GM12892 (cell line): ENCODE results near the gene GAL.

Source experiments
- DNase-seq: peaks from one replicate; pipeline ENCODE4 v3.0.0; 2011; ENCODE audit not compliant: insufficient read length
- FAIRE-seq: peaks from 2 replicates; lab custom pipeline; 2011; peaks lifted over from hg19 to GRCh38; lab: Jason Lieb, UNC
- POLR2A ChIP-seq: IDR thresholded peaks from 2 replicates; pipeline ENCODE4 v1.6.1; 2011; ENCODE audit warnings: low read depth, low read length, control low read depth
- POLR2AphosphoS5 ChIP-seq: IDR thresholded peaks from 2 replicates; pipeline ENCODE4 v1.6.1; 2011; ENCODE audit warnings: low read depth, low read length, control low read depth
- TAF1 ChIP-seq: IDR thresholded peaks from 2 replicates; pipeline ENCODE4 v1.6.1; 2011; ENCODE audit warnings: low read depth, mild to moderate bottlenecking, control low read depth, low read length, borderline replicate concordance

Gene GAL

GRCh38 chr11:68707527-68707926 is 23.2 kb downstream of the GAL start:
- no peak for FAIRE-seq

GRCh38 chr11:68709062-68709461 is 24.7 kb downstream of the GAL start:
- TF ChIP-seq POLR2AphosphoS5 (no peak), TAF1 (no peak), POLR2A (no peak)
- no peak for FAIRE-seq
- DNase-seq = no peak

More at GRCh38 chr11:68707527-68707926, 23.2 kb downstream of the GAL start:
- TF ChIP-seq TAF1 (no peak), POLR2AphosphoS5 (no peak), POLR2A (no peak)
- no peak for DNase-seq

- DNase-seq (no peak), FAIRE-seq (no peak)
- TF ChIP-seq POLR2AphosphoS5 (no peak), POLR2A (no peak), TAF1 (no peak)
Measured at GRCh38 chr11:68710409-68710808, 26.1 kb downstream of the GAL start.

- TF ChIP-seq TAF1 = no peak
- TF ChIP-seq POLR2AphosphoS5 = no peak
- TF ChIP-seq POLR2A = no peak
- FAIRE-seq (no peak), DNase-seq (no peak)
Measured at GRCh38 chr11:68711114-68711513, 26.8 kb downstream of the GAL start.

- no peak for FAIRE-seq
- TF ChIP-seq TAF1 = no peak
- no peak for TF ChIP-seq POLR2AphosphoS5
- TF ChIP-seq POLR2A = no peak
- DNase-seq = no peak
Measured at GRCh38 chr11:68714060-68714856, 29.9 kb downstream of the GAL start.

- no peak for FAIRE-seq
- DNase-seq = no peak
- TF ChIP-seq POLR2A (no peak), TAF1 (no peak)
Measured at GRCh38 chr11:68715456-68716122, 31.2 kb downstream of the GAL start.

- FAIRE-seq (no peak), DNase-seq (no peak)
- no peak for TF ChIP-seq TAF1
- no peak for TF ChIP-seq POLR2AphosphoS5
- TF ChIP-seq POLR2A = no peak
Measured at GRCh38 chr11:68721075-68721474, 36.7 kb downstream of the GAL start.

- TF ChIP-seq POLR2AphosphoS5 (no peak), POLR2A (no peak), TAF1 (no peak)
- FAIRE-seq (no peak), DNase-seq (no peak)
Measured at GRCh38 chr11:68722143-68722542, 37.8 kb downstream of the GAL start.

- FAIRE-seq = no peak
- DNase-seq = no peak
- no peak for TF ChIP-seq TAF1
- TF ChIP-seq POLR2A = no peak
- TF ChIP-seq POLR2AphosphoS5 = no peak
Measured at GRCh38 chr11:68724293-68724692, 39.9 kb downstream of the GAL start.

- FAIRE-seq (peak; percentile 38), DNase-seq (no peak)
- TF ChIP-seq POLR2AphosphoS5 (no peak), POLR2A (no peak), TAF1 (no peak)
Measured at GRCh38 chr11:68727783-68728182, 43.4 kb downstream of the GAL start.

GRCh38 chr11:68734111-68734510 is 49.8 kb downstream of the GAL start:
- TF ChIP-seq TAF1 = no peak
- TF ChIP-seq POLR2A = no peak
- TF ChIP-seq POLR2AphosphoS5 = no peak
- no peak for DNase-seq
- FAIRE-seq = no peak

GRCh38 chr11:68735125-68735524 is 50.8 kb downstream of the GAL start:
- FAIRE-seq (no peak), DNase-seq (no peak)
- TF ChIP-seq POLR2AphosphoS5 (no peak), POLR2A (no peak), TAF1 (no peak)
